Mesothelial cell of epicardium (in vitro differentiated cells): Measurements from ENCODE around the gene URGCP. TPM values are rescaled to one million over a fixed set of nuclear protein-coding genes. Genes with fewer than 3 reads are reported as not detected.
A peak's percentile ranks its signal among the peaks of the same experiment; 100 is the strongest.

ENCODE experiments used
- DNase-seq, 2 experiments: peaks; one replicate each; pipeline ENCODE4 v3.0.0; 2021; ENCODE audit warnings: low spot score in 2 of 2; ENCODE audit not compliant: unreplicated experiment in 2 of 2
- H3K27ac Mint-ChIP-seq: 2 replicates; pipeline ENCODE4 v1.8.0; 2021; ENCODE audit warnings: mixed read lengths
- H3K27me3 Mint-ChIP-seq: 2 replicates; pipeline ENCODE4 v1.8.0; 2021; ENCODE audit warnings: low read depth, mixed read lengths
- H3K36me3 Mint-ChIP-seq: 2 replicates; pipeline ENCODE4 v1.8.0; 2021; ENCODE audit warnings: mixed read lengths
- H3K4me1 Mint-ChIP-seq: 2 replicates; pipeline ENCODE4 v1.8.0; 2021; ENCODE audit warnings: mixed read lengths
- H3K4me3 Mint-ChIP-seq: 2 replicates; pipeline ENCODE4 v1.8.0; 2021; ENCODE audit warnings: mild to moderate bottlenecking, moderate library complexity, mixed read lengths
- H3K9me3 Mint-ChIP-seq: 2 replicates; pipeline ENCODE4 v1.8.0; 2021; ENCODE audit warnings: mixed read lengths
- CTCF ChIP-seq: fragments of 200-600 bp; sonication (generic); IDR thresholded peaks from one replicate; pipeline ENCODE4 v1.5.0; 2021; ENCODE audit warnings: antibody characterized with exemption; ENCODE audit not compliant: unreplicated experiment
- total RNA-seq: library from RNA; stranded (reverse); gene quantifications from 3 replicates; pipeline ENCODE4 v1.2.1, GENCODE V29; 2021

The URGCP gene
- total RNA-seq, 1 donor from 2014 or later: 36.8 TPM

GRCh38 chr7:43895847-43896415, 10.5 kb downstream of the URGCP start:
- TF ChIP-seq CTCF: no peak
- DNase-seq: no peak
- H3K36me3 Mint-ChIP-seq: peaks cover 21% of the 10 kb centered on the region
- no peaks in the 10 kb centered on the region for H3K27me3 Mint-ChIP-seq
- no peak overlapping the region for H3K4me3 Mint-ChIP-seq
- peaks cover 9% of the 10 kb centered on the region for H3K4me1 Mint-ChIP-seq
- H3K9me3 Mint-ChIP-seq: peaks cover 5% of the 10 kb centered on the region
- no peak overlapping the region for H3K27ac Mint-ChIP-seq

GRCh38 chr7:43891069-43891955, 15.1 kb downstream of the URGCP start:
- no peak for DNase-seq
- Mint-ChIP-seq H3K27ac (no peak overlapping the region), H3K4me1 (peaks cover 21% of the 10 kb centered on the region), H3K36me3 (peaks cover 21% of the 10 kb centered on the region), H3K4me3 (no peak overlapping the region), H3K9me3 (peaks cover 5% of the 10 kb centered on the region), H3K27me3 (no peaks in the 10 kb centered on the region)
- TF ChIP-seq CTCF: no peak

- no peaks in the 10 kb centered on the region for H3K9me3 Mint-ChIP-seq
- H3K4me3 Mint-ChIP-seq: no peak overlapping the region
- H3K36me3 Mint-ChIP-seq: peaks cover 19% of the 10 kb centered on the region
- peaks cover 21% of the 10 kb centered on the region for H3K4me1 Mint-ChIP-seq
- H3K27me3 Mint-ChIP-seq: no peaks in the 10 kb centered on the region
- no peak for TF ChIP-seq CTCF
- H3K27ac Mint-ChIP-seq: peak overlapping the region; percentile 30
- DNase-seq: no peak
Measured at GRCh38 chr7:43890468-43890867, 15.9 kb downstream of the URGCP start.

- H3K9me3 Mint-ChIP-seq: no peaks in the 10 kb centered on the region
- no peak for DNase-seq
- peaks cover 21% of the 10 kb centered on the region for H3K4me1 Mint-ChIP-seq
- peaks cover 19% of the 10 kb centered on the region for H3K36me3 Mint-ChIP-seq
- H3K27me3 Mint-ChIP-seq: no peaks in the 10 kb centered on the region
- H3K4me3 Mint-ChIP-seq: no peak overlapping the region
- no peak for TF ChIP-seq CTCF
- H3K27ac Mint-ChIP-seq: no peak overlapping the region
Measured at GRCh38 chr7:43888993-43889945, 17.1 kb downstream of the URGCP start.

GRCh38 chr7:43884617-43885016, 21.8 kb downstream of the URGCP start:
- Mint-ChIP-seq H3K4me3 (no peak overlapping the region), H3K27ac (no peak overlapping the region), H3K27me3 (no peaks in the 10 kb centered on the region), H3K4me1 (peaks cover 12% of the 10 kb centered on the region), H3K36me3 (peaks cover 38% of the 10 kb centered on the region), H3K9me3 (no peaks in the 10 kb centered on the region)
- no peak for DNase-seq
- TF ChIP-seq CTCF: no peak
